Osteoblast (primary cell): ENCODE results near the gene SP2. TPM values are rescaled to one million over a fixed set of nuclear protein-coding genes. Genes with fewer than 3 reads are reported as not detected.

Source experiments
- DNase-seq: peaks from one replicate; pipeline ENCODE4 v3.0.0; 2011; ENCODE audit warnings: low spot score, mixed read lengths; ENCODE audit not compliant: insufficient read length; ENCODE audit errors: missing footprints
- H2AFZ ChIP-seq: 2 replicates; pipeline ENCODE4 v1.6.0; 2011; ENCODE audit warnings: mild to moderate bottlenecking, low read length
- H3K27ac ChIP-seq: 2 replicates; pipeline ENCODE4 v1.5.1; 2011; ENCODE audit warnings: mild to moderate bottlenecking, low read depth, low read length, moderate library complexity
- H3K27me3 ChIP-seq: 2 replicates; pipeline ENCODE4 v1.6.0; 2012; ENCODE audit warnings: mild to moderate bottlenecking, control low read depth, inconsistent platforms, low read length, moderate library complexity; ENCODE audit not compliant: insufficient read depth
- H3K36me3 ChIP-seq: 2 replicates; pipeline ENCODE4 v1.5.1; 2011; ENCODE audit warnings: mild to moderate bottlenecking, low read length, control low read depth, moderate library complexity; ENCODE audit not compliant: insufficient read depth
- H3K4me1 ChIP-seq: 2 replicates; pipeline ENCODE4 v1.5.1; 2011; ENCODE audit warnings: mild to moderate bottlenecking, low read length, control low read depth, moderate library complexity; ENCODE audit not compliant: insufficient read depth
- H3K4me2 ChIP-seq: 2 replicates; pipeline ENCODE4 v1.6.0; 2011; ENCODE audit warnings: mild to moderate bottlenecking, low read length; ENCODE audit not compliant: insufficient read depth
- H3K4me3 ChIP-seq: fragments of 200-600 bp; sonication (generic); 3 replicates; pipeline ENCODE4 v1.5.1; 2012; ENCODE audit warnings: mild to moderate bottlenecking, low read length, inconsistent platforms; ENCODE audit not compliant: insufficient read depth
- H3K79me2 ChIP-seq: 2 replicates; pipeline ENCODE4 v1.6.0; 2012; ENCODE audit warnings: mild to moderate bottlenecking, low read length, control low read depth, inconsistent platforms; ENCODE audit not compliant: insufficient read depth
- H3K9me3 ChIP-seq: 2 replicates; pipeline ENCODE4 v1.5.1; 2011; ENCODE audit warnings: low read depth, low read length, control low read depth
- H4K20me1 ChIP-seq: 2 replicates; pipeline ENCODE4 v1.6.0; 2012; ENCODE audit warnings: mild to moderate bottlenecking, low read length, control low read depth; ENCODE audit not compliant: insufficient read depth
- total RNA-seq: library from RNA; depleted of rRNA; stranded (reverse); fragments of >200 nt; gene quantifications from 2 replicates; pipeline ENCODE4 v1.2.3, GENCODE V29; 2012
- TF ChIP-seq, protein P1 (sequence below): IDR thresholded peaks from 2 replicates; pipeline ENCODE4 v1.5.1; 2011; ENCODE audit warnings: mild to moderate bottlenecking, low read depth, low read length, moderate library complexity; ENCODE audit errors: extremely low read depth

SP2 gene
- total RNA-seq, 1 donor, result 2.5 TPM

DNA sequence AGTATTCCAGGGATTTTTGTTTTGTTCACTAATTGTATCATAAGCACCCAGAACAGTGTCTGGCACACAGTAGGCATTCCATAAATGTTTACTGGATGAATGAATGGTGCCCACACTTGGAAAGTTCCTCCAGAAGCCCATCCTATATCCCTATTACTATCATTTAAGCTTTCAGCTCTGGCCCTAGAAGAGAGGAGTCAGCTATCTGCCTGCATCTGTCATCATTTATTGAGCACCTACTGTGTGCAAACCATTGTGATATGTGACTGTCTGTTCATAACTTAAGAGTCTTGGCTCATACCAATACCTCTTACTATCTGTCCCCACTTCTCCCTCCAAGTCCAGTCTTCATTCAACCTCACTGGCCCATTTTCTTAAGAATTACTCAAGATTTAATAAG is 25.0 kb upstream of the SP2 start:
- peaks cover 16% of the 10 kb centered on the region for H3K4me1 ChIP-seq
- H3K36me3 ChIP-seq, result no peaks in the 10 kb centered on the region
- H3K27me3 ChIP-seq, result peaks cover 26% of the 10 kb centered on the region
- no peak overlapping the region for H3K4me2 ChIP-seq
- no peak overlapping the region for H2AFZ ChIP-seq
- no peaks in the 10 kb centered on the region for H3K79me2 ChIP-seq
- H3K4me3 ChIP-seq, result no peak overlapping the region
- H3K9me3 ChIP-seq, result no peaks in the 10 kb centered on the region
- no peak overlapping the region for H3K27ac ChIP-seq
- no peaks in the 10 kb centered on the region for H4K20me1 ChIP-seq
- peak; percentile 32 for DNase-seq
- TF ChIP-seq, protein P1, sequence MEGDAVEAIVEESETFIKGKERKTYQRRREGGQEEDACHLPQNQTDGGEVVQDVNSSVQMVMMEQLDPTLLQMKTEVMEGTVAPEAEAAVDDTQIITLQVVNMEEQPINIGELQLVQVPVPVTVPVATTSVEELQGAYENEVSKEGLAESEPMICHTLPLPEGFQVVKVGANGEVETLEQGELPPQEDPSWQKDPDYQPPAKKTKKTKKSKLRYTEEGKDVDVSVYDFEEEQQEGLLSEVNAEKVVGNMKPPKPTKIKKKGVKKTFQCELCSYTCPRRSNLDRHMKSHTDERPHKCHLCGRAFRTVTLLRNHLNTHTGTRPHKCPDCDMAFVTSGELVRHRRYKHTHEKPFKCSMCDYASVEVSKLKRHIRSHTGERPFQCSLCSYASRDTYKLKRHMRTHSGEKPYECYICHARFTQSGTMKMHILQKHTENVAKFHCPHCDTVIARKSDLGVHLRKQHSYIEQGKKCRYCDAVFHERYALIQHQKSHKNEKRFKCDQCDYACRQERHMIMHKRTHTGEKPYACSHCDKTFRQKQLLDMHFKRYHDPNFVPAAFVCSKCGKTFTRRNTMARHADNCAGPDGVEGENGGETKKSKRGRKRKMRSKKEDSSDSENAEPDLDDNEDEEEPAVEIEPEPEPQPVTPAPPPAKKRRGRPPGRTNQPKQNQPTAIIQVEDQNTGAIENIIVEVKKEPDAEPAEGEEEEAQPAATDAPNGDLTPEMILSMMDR, result no peak

DNA sequence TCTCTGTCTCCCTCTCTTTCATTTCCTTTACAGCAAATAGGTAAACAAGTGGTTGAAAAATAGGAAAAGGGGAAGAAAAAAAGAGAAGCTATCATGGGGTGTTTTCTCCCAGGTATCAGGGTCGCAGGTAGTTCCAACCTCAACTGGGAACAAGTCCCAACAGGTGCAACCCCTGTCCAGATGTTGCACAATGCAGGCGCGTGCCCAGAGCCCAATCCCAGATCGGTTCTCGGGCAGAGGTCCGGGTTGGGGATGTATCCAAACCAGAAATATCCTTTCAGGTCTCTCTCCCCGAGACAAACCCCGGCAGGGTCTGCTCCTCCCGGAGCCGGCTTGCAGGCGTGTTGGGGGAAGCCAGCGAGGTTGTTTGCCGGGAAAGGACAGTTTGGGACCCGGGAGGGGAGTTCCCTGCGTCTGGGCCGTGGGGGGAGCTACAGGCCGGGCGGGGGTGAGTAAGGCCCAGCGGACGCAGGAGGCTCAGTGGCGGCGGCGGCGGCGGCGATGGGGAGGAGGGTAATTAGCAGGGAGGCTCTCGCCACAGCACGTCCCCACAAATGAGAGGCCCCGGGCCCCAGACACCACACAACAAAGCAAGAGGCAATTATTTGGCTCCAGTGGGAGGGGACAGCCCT is 23.9 kb upstream of the SP2 start:
- H3K79me2 ChIP-seq, result no peaks in the 10 kb centered on the region
- peaks cover 26% of the 10 kb centered on the region for H3K27me3 ChIP-seq
- peak overlapping the region; percentile 81 for H2AFZ ChIP-seq
- TF ChIP-seq, protein P1, result no peak
- peak overlapping the region; percentile 79 for H3K4me2 ChIP-seq
- H3K9me3 ChIP-seq, result no peaks in the 10 kb centered on the region
- no peaks in the 10 kb centered on the region for H4K20me1 ChIP-seq
- H3K27ac ChIP-seq, result no peak overlapping the region
- DNase-seq, result peak; percentile 65
- no peaks in the 10 kb centered on the region for H3K36me3 ChIP-seq
- H3K4me3 ChIP-seq, result peak overlapping the region; percentile 59
- H3K4me1 ChIP-seq, result peaks cover 16% of the 10 kb centered on the region

DNA sequence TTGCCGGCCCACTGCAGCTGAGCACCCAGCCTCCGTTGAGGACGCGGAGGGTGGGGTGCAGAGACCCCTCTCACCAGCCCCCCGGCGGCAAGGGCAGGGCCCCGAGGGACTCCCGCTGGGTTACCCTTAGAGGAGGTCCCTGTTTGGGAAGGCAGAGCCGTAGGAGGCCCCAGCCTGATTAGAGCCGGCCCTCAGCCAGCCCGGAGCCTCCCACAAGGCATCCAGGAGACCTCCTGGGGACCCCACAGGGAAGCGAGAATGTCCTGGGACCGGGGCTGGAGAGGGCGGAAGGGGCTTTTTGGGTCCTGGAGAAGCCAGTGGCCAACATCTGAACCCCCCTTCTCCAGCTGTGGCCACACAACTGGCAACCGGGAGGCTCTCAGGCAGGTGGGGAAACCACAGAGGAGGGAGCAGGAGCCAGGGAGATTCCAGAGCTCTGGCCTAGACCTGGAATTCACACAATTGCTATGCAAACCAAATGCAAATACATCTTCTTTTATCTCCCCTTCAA is 23.3 kb upstream of the SP2 start:
- Histone ChIP-seq H3K27ac (no peak overlapping the region), H2AFZ (peak overlapping the region; percentile 81)

More for the DNA sequence above, 23.3 kb upstream of the SP2 start:
- Histone ChIP-seq H3K9me3 (no peaks in the 10 kb centered on the region), H3K79me2 (no peaks in the 10 kb centered on the region), H3K4me3 (peak overlapping the region; percentile 59), H3K27me3 (peaks cover 26% of the 10 kb centered on the region), H4K20me1 (no peaks in the 10 kb centered on the region), H3K36me3 (no peaks in the 10 kb centered on the region), H3K4me1 (peaks cover 16% of the 10 kb centered on the region), H3K4me2 (peak overlapping the region; percentile 79)
- DNase-seq, result peak; percentile 54
- TF ChIP-seq, protein P1, result no peak
